Tongue (tissue), 2 donors: ENCODE data around the gene NKAIN2. TPM values are rescaled to one million over a fixed set of nuclear protein-coding genes. Genes with fewer than 3 reads are reported as not detected.
"Not testable (repeated sequence)": the region's sequence is repeated elsewhere in the genome, so short reads cannot be mapped to it uniquely, and the experiment has no call there.

Source experiments
- DNase-seq: peaks from one replicate; pipeline ENCODE4 v3.0.0-alpha.2; 2015
- total RNA-seq: library from RNA; depleted of rRNA; stranded (reverse); fragments of >200 nt; gene quantifications from one replicate; pipeline ENCODE4 v1.2.3, GENCODE V29; 2014

The NKAIN2 gene
- total RNA-seq, 1 donor from 2014 or later: 1.7 TPM

DNA sequence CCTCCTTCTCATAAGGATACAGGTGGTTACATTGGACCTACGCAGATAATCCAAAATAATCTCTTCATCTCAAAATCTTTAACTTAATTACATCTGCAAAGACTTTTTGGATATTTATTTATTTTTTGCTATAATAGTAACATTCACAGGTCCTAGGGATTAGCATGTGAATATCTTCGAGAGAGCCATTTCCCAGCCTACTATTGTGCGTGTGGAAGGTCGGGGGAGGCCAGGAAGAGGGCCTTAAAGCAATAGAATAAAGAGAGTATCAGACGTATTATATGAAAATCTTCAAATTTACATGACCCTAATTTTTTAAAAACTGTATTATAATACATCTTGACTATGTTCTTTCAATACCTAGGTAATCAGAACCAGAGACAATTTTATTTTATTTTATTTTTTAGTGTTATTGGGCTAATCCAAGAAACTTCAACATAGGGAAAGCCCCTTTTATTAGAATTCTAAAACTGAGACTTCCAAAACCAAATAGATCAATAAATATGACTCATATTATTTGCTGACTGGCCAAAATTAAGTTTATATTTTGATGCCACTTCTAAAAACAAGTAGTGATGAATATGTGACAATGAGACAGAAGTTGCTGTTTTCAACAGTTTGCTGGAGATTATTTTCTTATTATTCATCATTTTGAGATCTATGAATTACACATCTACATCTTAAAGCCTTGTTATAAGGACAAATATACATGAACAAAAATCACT is 536.1 kb downstream of the NKAIN2 start:
- DNase-seq: no peak

DNA sequence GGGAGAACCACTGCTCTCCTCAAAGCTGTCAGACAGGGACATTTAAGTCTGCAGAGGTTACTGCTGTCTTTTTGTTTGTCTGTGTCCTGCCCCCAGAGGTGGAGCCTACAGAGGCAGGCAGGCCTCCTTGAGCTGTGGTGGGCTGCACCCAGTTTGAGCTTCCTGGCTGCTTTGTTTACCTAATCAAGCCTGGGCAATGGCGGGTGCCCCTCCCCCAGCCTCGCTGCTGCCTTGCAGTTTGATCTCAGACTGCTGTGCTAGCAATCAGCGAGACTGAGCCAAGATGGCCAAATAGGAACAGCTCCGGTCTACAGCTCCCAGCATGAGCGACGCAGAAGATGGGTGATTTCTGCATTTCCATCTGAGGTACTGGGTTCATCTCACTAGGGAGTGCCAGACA is 544.7 kb downstream of the NKAIN2 start:
- not testable (repeated sequence) for DNase-seq

DNA sequence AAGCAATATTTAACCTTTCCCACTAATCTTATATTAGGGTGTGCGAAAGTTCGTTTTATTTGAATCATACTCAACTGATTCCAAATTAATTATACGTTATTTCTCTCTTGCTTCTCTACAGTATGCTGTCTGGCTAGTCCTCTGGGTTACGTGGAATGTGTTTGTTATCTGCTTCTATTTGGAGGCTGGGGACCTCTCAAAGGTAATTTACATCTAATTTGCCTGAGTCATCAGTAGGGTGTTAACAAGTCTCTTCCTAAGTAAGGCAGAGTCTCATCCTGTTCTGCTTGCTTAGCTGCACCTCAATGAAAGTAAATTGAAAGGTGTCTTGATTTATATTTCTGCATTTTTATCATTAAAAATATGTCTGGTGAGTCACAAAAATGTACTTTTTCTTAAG is 551.5 kb downstream of the NKAIN2 start:
- no peak for DNase-seq

DNA sequence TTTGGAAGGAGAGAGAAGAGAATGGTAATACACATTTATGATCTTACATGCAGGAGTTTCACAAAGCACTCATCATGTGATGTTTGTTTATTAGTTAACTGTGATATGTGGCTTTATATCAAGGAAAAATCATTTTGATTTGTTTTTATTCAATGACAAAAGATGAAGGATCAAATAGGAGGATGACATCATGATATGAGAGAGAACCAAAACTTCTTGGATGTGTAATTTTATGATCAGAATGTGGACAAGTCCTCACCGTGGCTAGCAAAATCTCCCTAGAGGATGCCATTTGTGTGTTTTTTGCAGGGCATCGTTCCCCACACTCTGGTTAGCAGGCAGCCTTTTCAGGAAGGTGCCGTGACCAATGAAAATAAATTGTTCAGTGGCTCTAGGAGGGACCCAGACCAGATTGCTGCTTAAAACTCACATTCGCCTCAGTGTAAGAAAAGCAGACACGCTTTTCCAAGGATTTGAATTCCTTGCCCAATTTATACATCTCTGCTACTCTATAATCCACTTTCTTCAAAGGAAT is 552.7 kb downstream of the NKAIN2 start:
- DNase-seq: no peak

DNA sequence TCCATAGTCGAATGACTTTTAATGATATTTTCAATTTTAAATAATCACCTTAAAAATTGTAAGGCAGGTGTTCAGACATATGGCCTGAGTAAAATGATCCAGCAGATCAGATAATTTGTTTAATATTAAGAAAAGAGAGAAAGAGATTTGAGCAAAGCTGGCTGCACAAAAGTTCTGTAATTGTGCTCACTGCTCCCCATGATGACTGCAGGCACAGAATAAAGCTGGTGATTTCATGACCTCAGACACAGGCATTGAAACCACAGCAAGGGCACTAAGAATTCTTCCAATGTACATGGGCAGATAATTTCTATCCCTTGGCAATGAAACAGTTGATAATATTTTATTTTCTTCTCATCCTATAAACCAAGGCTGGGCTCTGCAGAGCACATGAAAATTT is 553.1 kb downstream of the NKAIN2 start:
- DNase-seq: no peak

DNA sequence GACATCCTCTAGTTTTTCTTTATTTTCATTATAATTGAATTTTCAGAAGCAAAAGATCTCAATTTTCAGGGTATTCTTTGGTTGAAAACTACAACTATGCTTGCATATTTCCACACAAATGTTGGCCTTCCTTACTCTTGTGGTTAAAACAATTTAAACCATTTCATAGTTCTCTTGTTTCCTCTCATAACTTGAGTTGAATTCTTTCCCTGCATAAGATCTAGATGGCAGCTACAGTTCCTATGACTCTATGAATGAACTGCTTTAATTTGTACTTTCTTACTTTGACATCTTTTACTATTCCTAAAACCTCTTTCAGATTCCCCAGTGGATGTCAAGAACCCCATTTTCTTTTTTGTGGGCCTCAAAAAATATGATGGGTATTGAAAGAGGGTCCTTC is 564.5 kb downstream of the NKAIN2 start:
- no peak for DNase-seq

DNA sequence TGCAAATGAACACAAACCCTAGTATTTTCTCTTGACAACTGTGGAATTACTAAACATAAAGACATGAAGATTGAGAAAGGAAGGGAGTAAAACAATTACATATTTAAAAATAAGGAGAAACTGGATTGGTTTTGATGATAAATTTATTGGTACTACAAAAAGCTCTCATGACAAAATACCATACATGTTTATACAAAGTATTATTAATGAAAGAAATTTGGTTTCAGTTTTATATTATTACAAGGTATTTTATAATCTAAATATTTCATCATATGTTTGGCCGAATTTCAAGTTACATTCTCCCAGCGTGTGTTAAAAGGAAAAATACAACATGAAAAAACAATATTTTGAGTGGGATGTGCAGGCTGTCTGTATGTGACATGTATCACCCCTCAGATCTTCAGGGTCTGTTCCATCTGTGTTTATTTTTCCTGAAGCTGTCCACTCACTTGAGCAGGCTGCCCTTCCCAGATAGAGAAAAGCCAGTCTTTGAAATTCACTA is 568.4 kb downstream of the NKAIN2 start:
- DNase-seq: no peak

DNA sequence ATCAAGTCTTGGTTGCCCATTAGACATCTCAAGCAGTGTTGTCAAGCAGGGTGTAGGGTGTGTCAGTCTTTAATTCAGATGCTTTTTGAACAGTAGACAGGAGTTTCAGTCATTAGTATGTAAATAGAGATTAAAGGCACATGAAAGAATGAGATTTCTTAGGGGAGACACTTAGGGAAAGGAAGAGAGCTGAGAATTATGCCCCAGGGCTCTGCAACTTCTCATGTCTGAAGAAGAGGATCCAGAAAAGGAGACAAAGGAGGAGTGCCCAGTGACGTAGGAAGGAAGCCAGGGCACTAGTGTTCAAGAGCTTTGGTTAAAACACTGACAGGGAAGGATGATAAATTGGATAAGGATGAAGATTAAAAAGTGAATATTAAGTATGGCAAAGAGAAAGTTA is 569.7 kb downstream of the NKAIN2 start:
- DNase-seq: no peak

DNA sequence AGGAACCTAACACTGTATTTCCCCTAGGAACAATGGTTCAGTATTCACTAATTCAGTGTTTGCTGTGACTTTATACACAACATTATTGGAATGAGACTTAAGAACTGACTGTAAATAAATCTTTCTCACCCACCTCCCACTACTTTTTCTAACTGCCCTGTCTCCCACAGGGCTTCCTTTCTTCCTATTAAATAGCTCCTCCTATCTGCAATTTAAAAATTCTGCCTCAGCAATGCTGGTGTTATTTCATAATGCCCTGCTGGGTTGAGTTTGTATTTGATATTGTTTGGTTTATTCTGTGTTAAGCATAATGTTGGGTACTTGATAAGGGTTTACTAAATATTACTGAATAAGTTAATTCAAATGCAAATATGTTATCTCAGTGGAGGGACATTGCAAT is 585.5 kb downstream of the NKAIN2 start:
- no peak for DNase-seq

DNA sequence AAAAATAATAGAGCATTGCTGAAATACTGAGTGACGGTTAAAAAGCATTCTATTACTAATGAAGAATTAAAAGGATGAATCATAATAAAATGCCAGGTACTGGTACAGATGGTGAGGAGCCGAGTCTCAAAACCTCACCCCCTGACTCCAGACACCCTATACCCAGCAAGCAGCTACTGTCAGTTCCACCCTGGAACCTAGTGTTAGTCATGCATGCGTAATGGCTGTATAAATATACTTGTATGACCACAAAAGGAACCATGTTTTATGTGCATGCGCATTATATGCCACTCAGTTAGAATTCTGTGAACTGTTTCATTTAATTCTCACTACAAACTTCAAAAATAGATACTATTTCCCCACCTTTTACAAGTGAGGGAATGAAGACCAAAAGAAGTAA is 589.9 kb downstream of the NKAIN2 start:
- no peak for DNase-seq

DNA sequence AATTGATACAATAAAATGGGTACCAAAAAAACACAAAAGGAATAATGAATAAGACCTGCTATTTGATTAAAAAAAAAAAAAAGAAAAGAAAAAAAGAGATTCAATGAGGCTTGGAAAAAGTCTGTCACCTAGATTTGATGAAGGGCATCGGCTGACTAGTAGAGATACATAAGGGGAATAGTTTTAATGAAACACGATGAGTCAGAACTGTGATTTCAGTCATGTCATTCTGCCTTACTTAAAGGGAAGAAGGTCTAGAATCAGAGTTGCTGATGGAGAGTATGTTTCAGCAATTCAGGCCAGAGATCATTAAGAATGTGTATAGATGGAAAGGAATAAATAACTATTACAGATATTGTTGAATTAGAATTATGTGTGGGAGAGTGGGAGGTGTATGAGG is 592.7 kb downstream of the NKAIN2 start:
- DNase-seq: no peak

DNA sequence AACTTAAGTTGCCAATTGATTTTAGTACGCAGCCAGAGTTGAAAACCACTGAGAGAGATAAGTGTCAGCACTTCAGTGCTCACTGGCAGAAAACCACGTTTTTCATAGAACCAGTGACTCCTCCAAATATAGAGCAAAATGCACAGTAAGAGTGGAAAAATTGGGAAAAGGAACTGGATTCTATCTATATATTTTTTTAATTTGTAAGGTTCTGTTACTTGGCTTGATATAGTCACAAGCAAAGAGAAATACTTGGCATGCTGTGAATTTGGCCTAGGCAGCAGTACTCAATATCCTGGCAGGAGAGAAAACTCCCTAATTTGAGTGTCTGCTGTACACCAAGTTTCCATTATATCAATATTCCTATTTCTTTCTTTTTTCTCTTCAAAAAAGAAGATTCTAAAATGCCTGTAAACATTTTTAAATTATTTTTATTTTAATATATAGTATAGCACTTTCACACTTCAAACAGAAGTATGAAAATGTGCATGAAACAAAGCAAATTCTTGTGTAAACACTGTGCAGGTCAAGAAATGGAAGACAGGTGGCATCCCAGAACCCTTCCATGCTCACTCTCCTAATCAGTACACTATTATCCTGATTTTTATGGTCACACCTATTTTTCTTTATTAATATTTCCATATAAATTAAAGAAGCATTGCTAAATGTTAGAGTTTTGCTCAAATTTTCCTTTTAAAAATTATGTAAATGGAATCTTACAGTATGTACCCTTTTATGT is 596.8 kb downstream of the NKAIN2 start:
- DNase-seq: peak; percentile 9

DNA sequence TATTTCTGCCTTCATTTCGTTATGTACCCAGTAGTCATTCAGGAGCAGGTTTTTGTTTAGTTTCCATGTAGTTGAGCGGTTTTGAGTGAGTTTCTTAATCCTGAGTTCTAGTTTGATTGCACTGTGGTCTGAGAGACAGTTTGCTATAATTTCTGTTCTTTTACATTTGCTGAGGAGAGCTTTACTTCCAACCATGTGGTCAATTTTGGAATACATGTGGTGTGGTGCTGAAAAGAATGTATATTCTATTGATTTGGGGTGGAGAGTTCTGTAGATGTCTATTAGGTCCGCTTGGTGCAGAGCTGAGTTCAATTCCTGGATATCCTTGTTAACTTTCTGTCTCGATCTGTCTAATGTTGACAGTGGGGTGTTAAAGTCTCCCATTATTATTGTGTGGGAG is 606.8 kb downstream of the NKAIN2 start:
- DNase-seq: not testable (repeated sequence)

DNA sequence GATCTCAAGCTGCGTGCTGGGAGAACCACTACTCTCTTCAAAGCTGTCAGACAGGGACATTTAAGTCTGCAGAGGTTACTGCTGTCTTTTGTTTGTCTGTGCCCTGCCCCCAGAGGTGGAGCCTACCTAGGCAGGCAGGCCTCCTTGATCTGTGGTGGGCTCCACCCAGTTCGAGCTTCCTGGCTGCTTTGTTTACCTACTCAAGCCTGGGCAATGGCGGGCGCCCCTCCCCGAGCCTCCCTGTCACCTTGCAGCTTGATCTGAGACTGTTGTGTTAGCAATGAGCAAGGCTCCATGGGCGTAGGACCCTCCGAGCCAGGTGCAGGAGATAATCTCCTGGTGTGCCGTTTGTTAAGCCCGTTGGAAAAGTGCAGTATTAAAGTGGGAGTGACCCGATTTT is 609.0 kb downstream of the NKAIN2 start:
- not testable (repeated sequence) for DNase-seq

DNA sequence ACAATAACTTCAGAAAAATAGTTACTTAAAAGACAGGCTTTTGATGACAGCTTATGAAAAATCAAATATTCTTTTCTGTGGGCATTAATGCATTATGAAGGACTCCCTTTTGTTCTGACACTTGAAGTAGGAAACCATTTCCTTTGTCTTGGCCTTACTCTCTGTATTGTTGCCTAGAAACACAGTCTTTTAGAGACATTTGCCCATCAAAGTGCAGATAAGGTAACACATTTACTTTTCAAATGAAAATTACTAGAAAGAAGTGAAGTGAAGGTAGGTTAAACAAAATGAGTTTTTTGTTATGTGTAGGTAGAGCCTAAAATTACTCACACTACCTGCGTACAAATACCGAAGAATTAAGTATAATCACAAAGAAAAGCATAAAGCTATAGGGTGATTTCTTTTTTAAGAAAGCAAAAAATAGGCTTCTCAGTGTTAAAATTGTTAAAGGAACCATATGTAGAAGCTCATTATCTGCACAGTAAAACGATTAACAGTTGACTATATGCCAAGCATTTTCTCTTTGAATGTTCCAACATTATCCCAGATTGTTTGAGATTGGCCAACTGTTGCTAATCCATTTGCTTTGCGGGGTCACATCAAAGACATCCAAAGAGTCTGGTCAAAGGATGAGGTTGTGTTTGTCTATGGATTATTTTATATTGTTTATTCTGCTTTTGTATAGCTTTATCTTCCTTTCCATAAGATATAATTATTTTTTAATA is 616.6 kb downstream of the NKAIN2 start:
- peak; percentile 6 for DNase-seq

DNA sequence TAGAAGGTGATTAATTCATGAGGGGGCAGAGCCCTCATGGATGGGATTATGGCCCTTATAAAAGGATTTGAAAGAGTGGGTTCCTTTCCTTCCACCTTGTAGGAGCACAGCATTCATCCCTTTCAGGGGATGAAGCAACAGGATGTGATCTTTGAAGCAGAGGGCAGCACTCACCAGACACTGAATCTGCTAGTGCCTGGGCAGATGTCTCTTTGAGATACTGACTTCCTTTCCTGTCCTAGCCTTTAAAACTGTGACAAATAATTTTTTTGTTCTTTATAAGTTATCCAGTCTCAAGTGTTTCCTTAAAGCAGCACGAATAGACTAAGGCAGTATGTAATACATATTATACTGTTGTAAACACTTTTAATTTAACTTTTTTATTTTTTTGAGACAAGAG is 620.0 kb downstream of the NKAIN2 start:
- no peak for DNase-seq

DNA sequence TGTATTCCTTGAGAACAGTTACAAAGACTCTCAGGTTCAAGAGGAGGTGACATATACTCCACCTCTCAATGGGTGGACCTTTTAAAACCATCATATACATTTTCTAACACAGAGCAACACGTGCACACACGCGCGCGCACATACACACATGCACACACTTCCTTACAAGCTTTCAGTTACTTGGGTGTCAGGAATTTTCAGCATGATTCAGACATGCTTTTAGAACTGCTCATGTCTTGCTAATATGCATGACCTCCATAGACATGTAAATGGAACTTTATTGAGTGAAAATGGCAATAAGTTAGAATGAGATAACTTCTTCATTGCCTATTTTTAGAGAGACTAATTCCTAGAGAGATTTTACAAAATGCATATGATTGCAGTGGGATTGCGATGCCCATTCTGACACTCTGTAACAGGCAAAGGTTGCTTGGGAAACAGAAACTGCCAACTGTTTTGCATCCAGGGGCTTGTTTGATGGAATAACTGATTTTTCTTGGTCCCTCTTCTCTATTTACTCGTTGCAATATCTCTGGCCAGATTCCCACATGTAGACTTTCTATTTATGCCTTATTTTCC is 627.2 kb downstream of the NKAIN2 start:
- DNase-seq: no peak

DNA sequence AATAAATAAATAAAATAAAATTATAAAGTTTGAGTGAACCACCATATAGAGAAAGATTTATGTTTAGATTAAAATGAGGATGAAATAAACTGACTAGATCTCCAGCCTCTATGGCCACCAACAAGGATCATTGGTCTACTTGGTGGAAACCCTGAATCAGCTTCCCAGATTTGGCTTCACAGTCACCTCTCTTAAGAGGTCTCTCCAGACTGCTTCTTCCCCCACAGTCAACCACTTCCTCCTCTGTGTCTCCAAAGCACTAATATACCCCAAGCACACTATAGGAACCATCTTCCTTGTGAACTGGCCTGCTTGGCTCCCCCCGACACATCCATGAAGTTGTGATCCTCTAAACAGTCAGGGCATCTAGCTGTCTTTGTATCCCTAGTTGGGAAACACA is 629.0 kb downstream of the NKAIN2 start:
- no peak for DNase-seq

DNA sequence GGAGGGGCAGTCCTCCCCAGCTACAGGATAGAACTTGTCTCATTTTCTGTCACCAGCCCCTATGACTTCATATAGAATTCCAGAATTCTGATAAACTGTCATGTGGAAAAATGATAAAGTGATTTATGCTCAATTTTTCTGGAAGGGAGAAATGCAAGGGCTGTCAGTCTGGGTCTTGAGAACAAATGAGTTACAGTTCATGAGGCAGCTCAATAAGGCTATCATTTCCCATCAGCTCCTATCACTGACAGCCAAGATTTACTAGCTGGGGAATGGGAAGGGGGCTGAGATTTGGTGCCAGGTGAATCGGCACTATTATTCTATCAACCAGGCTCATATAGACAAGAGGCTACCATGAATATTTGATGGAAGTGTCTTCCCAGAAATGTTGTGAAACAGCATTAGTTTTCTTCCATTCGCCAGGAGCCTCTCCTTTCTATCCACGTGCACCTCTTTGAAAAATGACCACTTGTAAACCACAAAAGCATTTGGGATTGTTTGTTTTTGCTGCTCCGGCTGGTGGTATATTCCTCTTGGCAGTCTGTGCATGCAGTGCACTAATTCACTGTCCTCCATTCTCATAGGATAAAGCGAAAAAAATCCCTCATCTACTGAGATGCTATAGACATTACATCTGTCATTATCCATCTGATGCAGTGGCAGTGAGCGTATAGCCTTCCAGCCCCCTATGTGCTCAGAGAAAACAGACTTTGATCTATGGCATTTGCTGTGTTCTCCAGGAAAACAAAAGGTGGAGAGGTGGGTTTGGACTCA is 629.9 kb downstream of the NKAIN2 start:
- DNase-seq: no peak

DNA sequence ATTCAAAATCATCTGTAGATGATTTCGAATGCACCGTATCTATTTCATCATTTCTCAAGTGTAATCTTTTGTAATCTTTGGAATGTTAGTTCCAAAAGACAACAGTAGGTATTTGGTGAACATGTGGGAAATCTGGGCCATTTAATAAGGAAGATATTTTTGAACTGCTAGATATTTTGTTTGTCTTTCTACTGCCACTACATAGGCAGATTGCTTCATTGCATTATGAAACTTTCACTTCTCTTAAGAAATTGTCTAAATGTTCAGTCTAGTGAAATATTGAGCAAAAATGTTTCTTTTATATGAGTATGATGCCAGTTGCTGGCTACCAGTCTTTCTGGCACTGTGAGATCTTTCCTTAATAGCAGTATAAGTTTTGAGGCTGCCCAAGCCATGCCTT is 630.8 kb downstream of the NKAIN2 start:
- no peak for DNase-seq

DNA sequence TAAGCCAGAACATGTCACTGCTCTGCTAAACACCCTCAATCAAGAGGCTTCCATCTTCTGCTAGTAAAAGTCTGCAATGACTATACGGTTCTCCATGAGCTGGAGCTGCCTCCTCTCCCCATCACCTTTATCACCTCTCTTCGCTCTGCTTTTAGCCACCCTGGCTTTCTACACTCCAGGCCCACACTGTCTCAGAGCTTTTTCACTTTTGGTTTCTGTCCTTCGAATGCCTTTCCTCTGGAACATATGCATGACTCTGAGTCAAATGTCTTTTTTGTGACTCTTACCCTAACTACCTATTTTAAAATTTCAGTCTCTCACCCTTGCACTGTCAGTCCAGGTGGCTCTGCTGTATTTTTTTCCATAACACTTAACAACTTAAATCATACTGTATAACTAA is 633.1 kb downstream of the NKAIN2 start:
- DNase-seq: no peak
